Ishikawa (cell line): Measurements from ENCODE around the gene ARL4D.

Experiments used
- REST ChIP-seq: IDR thresholded peaks from 2 replicates; pipeline ENCODE4 v1.6.1; 2012; ENCODE audit warnings: low read depth, mild to moderate bottlenecking
- TCF12 ChIP-seq: IDR thresholded peaks from 2 replicates; pipeline ENCODE4 v1.6.1; 2012; ENCODE audit warnings: low read depth

GRCh38 chr17:43366891-43367736, 31.7 kb upstream of the ARL4D start:
- no peak for TF ChIP-seq REST
- TF ChIP-seq TCF12, result no peak
